GM13976 (cell line): Measurements from ENCODE around the gene ADAP2.
A peak's percentile ranks its signal among the peaks of the same experiment; 100 is the strongest.

Source experiments
- DNase-seq: peaks from one replicate; pipeline ENCODE4 v3.0.0; 2012; ENCODE audit warnings: low spot score
- in situ Hi-C: fragments of 300-500 bp; cut with MboI; formaldehyde crosslinking; loops from one replicate; pipeline ENCODE4 v1.12.0; 2022; ENCODE audit warnings: low sequenced_read_pairs, mixed read lengths, inconsistent platforms; ENCODE audit not compliant: unreplicated experiment
- TF ChIP-seq, protein P1 (sequence below): IDR thresholded peaks from 2 replicates; pipeline ENCODE4 v1.5.1; 2012; ENCODE audit warnings: borderline replicate concordance, mild to moderate bottlenecking; ENCODE audit not compliant: insufficient read depth; ENCODE audit errors: extremely low read depth, missing control alignments, control extremely low read depth

Gene ADAP2

DNA sequence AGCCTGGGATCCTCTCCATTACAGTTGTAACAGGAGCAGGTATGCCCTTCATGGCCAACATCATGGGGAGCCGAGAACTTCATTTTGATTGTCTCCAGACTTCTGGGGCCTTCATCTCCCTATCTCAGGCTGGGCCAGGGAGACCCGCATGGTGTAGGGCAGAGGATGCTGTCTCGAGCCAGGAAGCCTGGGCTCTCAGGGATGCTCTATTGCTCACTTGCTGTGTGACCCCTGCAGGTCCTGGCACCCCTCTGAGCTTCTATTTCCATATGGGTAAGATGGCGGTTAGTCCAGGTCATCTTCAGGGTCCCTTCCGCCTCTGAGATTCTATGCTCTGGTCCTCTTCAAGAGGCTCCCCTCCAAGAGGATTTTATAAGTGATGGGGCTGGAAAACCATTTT is 28.4 kb downstream of the ADAP2 start:
- peak; percentile 8 for DNase-seq
- in situ Hi-C loops = no loop called here
- TF ChIP-seq, protein P1, sequence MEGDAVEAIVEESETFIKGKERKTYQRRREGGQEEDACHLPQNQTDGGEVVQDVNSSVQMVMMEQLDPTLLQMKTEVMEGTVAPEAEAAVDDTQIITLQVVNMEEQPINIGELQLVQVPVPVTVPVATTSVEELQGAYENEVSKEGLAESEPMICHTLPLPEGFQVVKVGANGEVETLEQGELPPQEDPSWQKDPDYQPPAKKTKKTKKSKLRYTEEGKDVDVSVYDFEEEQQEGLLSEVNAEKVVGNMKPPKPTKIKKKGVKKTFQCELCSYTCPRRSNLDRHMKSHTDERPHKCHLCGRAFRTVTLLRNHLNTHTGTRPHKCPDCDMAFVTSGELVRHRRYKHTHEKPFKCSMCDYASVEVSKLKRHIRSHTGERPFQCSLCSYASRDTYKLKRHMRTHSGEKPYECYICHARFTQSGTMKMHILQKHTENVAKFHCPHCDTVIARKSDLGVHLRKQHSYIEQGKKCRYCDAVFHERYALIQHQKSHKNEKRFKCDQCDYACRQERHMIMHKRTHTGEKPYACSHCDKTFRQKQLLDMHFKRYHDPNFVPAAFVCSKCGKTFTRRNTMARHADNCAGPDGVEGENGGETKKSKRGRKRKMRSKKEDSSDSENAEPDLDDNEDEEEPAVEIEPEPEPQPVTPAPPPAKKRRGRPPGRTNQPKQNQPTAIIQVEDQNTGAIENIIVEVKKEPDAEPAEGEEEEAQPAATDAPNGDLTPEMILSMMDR = no peak

DNA sequence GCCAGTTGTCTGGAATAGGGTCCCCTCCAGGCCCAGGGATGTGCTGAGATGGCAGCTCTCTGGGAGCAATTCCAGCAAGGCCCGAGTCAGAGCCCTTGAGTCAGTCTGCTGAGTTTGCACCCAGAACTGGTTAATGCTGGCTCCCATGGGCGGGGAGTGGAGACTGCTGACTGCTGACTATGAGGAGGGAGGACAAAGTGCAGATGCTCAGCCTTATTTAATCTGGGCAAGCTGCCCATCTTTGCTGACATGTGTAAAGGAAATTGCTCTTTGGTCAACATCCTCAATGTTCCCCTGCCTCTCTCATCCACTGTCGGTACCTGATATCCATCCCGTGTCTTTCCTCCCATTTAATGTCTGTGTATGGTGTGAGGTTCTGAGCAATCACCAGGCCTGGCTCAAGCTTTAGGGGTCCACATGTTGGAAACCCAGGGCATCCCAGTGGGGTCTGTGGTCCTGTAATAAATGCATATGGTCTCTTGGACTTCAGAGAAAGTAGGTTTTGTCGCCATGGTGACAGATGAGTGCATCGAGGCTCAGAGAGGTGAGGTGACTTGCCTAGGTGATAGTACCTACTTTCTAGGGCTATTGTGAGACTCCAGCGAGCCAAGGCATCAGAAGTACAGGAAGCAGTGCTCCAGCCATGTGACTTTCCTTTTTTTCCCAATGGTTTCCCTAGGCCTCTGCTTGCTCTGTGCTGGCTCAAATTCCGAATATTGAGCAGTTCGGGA is 29.1 kb downstream of the ADAP2 start:
- TF ChIP-seq, protein P1 = no peak
- in situ Hi-C loops = no loop called here
- peak; percentile 5 for DNase-seq

DNA sequence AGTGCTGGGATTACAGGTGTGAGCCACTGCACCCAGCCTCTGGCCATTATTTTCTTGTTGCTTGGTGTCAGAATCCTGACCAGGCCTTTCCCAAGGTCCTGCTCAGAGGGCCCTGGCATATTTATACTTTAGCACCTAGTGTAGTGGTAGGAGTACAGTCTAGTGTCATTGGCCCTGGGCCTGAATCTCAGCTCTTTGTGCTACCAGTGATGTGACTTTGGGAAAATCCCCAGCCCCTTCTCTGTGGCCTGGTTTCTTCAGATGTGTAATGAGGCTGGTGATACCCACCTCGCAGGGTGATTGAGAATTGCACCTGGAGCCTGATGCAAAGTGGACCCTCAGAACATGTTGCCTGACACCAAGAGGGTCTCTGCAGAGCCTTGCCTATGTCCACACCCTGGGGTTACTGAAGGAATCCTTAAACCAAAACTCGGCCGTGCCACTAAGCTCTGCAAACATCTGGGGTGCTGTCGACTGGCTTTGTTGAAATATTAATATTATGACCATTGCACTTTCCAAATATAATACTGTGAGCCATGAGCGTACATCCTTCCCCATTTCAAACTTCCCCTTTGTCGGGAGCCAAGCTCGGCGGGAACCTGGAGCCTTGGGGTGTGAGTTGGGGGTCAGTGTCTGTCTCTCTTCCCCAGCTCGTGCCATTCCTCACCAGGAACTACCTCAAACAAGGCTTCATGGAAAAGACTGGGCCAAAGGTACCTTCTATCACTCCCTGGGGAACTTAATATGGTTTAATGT is 31.1 kb downstream of the ADAP2 start:
- DNase-seq = no peak
- TF ChIP-seq, protein P1 = no peak
- in situ Hi-C loops = no loop called here

DNA sequence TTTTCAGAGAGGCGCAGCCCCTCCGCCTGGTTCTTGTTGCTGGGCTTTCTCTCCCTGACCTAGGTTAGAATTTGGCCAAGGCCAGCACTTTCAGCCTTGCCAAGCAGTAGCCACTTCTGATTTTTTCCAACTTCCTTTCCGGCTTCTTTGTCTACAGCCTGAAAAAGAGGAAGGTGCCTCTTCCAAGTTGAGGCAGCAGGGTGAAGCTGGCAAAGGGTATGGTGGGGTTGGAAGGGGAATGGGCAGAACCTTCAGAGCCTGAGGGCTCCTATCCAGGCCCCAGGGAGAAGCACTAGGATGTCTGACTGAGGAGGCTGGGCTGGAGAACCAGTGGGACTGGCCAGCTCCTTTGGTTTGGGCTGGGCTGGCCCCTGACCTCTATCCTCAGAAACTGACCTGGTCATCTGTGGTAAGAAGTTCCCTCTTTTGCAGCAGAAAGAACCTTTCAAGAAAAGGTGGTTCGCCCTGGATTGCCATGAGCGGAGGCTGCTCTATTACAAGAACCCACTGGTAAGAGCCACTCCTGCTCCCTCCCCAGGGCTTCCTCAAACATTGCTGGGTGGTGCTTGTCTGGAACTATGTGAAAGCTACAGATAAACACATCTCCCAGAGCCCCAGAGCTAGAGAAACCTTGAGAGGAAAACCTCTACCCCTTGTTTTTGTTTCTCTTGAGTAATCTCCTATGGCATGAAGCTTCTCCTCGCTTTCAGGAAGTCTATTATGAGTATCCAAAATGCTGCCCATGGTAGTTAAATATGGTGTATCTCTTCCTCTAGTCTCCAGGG is 32.5 kb downstream of the ADAP2 start:
- in situ Hi-C loops = no loop called here
- TF ChIP-seq, protein P1 = no peak

DNA sequence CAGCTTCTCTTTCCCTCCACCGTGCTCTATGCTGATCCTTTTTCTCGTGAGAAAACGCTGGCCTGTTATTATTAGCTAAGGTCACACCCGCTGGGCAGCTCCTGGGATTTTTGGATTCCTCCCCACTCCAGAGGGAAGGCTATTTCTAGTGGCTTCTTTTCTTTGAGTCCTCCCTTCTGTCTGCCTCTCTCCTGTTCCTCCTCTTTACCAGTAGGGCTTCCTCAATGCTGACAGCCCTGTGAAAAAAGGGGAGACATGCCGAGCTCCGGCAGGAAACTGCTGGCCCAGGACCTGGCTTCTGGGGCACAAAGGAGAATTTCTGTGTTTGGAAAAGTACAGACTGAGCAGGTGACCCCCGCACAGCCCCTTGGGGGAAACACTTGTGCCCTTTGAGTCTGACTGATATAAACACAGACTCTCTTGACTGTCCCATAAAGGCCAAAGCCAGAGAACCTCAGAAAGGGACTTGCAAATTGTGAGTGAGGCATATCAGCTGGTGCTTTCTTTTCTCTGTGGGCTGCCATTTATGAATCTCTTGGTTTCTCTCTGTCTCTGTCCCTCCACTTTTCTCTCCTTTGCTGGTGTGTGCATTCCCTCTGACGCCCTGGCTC is 35.1 kb downstream of the ADAP2 start:
- TF ChIP-seq, protein P1 = no peak
- in situ Hi-C loops = no loop called here
- DNase-seq = peak; percentile 9

More for the DNA sequence above, 32.5 kb downstream of the ADAP2 start:
- DNase-seq = no peak

DNA sequence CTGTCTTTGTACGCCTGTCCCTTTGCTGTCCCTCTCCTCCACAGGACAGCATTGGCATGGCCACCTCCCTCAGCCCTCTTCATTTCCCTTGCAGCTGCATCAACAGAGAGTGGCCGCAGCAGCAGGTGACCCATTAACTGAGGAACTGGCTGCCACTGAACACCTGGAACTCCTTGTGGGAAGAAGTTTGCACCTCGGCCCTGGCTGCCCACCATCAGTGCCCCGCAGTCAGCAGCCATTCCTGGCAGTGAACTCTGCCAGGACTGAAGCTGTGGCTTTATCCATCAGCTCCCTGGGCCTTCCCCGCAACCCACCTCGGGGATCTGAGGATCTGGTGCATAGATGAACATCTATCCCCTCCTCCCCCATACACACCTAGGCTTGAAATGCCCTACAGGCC is 36.0 kb downstream of the ADAP2 start:
- in situ Hi-C loops = no loop called here
- TF ChIP-seq, protein P1 = no peak
- no peak for DNase-seq
